Mesenchymal stem cell (in vitro differentiated cells and primary cell): ENCODE data around the gene TESK2.

Experiments
- DNase-seq: peaks from one replicate; pipeline ENCODE4 v3.0.0-alpha.2; 2013
- H2AFZ ChIP-seq: one replicate; pipeline ENCODE4 v1.6.1; 2013; ENCODE audit warnings: low read depth, mild to moderate bottlenecking, control low read depth, inconsistent platforms, low read length, moderate library complexity
- H2AK5ac ChIP-seq: 2 replicates; pipeline ENCODE4 v1.6.1; 2013; ENCODE audit warnings: low read length, moderate library complexity, mild to moderate bottlenecking, inconsistent platforms; ENCODE audit not compliant: severe bottlenecking
- H2BK120ac ChIP-seq: one replicate; pipeline ENCODE4 v1.6.1; 2013; ENCODE audit warnings: low read depth, mild to moderate bottlenecking, inconsistent platforms, low read length, moderate library complexity
- H2BK12ac ChIP-seq, 2 experiments: one replicate each; pipeline ENCODE4 v1.6.1; 2013; ENCODE audit warnings: inconsistent platforms in 2 of 2, low read length in 2 of 2, mild to moderate bottlenecking in 2 of 2, moderate library complexity in 2 of 2, control low read depth in 1 of 2
- H2BK15ac ChIP-seq: one replicate; pipeline ENCODE4 v1.6.1; 2013; ENCODE audit warnings: mild to moderate bottlenecking, low read depth, inconsistent platforms; ENCODE audit not compliant: poor library complexity, severe bottlenecking
- H2BK5ac ChIP-seq: 2 replicates; pipeline ENCODE4 v1.6.1; 2013; ENCODE audit warnings: low read depth, mild to moderate bottlenecking, low read length, control low read depth, inconsistent platforms; ENCODE audit not compliant: poor library complexity, severe bottlenecking
- H3K14ac ChIP-seq, 2 experiments: one replicate each; pipeline ENCODE4 v1.6.1; 2013; ENCODE audit warnings: inconsistent platforms in 2 of 2, low read length in 2 of 2, control low read depth in 1 of 2, mild to moderate bottlenecking in 1 of 2, moderate library complexity in 1 of 2
- H3K18ac ChIP-seq, 2 experiments: one replicate each; pipeline ENCODE4 v1.6.1; 2013; ENCODE audit warnings: inconsistent platforms in 2 of 2, low read length in 2 of 2, control low read depth in 1 of 2, low read depth in 1 of 2, mild to moderate bottlenecking in 1 of 2
- H3K23ac ChIP-seq, 2 experiments: one replicate each; pipeline ENCODE4 v1.6.1; 2013; ENCODE audit warnings: inconsistent platforms in 2 of 2, low read length in 2 of 2, mild to moderate bottlenecking in 2 of 2, moderate library complexity in 2 of 2, control low read depth in 1 of 2
- H3K27ac ChIP-seq: 2 replicates; pipeline ENCODE4 v1.5.1; 2013; ENCODE audit warnings: mild to moderate bottlenecking, moderate library complexity, low read length, control low read depth, inconsistent platforms; ENCODE audit not compliant: poor library complexity, severe bottlenecking
- H3K27me3 ChIP-seq, 2 experiments: 2 replicates each; pipeline versions ENCODE4 v1.6.1 to v1.7.0; 2013; ENCODE audit warnings: low read length in 2 of 2, mild to moderate bottlenecking in 2 of 2, moderate library complexity in 2 of 2, control low read depth in 1 of 2, inconsistent platforms in 1 of 2; ENCODE audit not compliant: control insufficient read depth in 1 of 2, insufficient read depth in 1 of 2
- H3K36me3 ChIP-seq, 2 experiments: 2 replicates each; pipeline versions ENCODE4 v1.6.1 to v1.7.0; 2013; ENCODE audit warnings: low read length in 2 of 2, control low read depth in 1 of 2, inconsistent platforms in 1 of 2, low read depth in 1 of 2, mild to moderate bottlenecking in 1 of 2; ENCODE audit not compliant: insufficient read depth in 2 of 2, control insufficient read depth in 1 of 2
- H3K4ac ChIP-seq, 2 experiments: one replicate each; pipeline ENCODE4 v1.6.1; 2013; ENCODE audit warnings: inconsistent platforms in 2 of 2, low read length in 2 of 2, mild to moderate bottlenecking in 2 of 2, moderate library complexity in 2 of 2, control low read depth in 1 of 2, low read depth in 1 of 2
- H3K4me1 ChIP-seq: 2 replicates; pipeline ENCODE4 v1.6.1; 2013; ENCODE audit warnings: low read depth, low read length, control low read depth; ENCODE audit not compliant: control insufficient read depth, insufficient read depth
- H3K4me2 ChIP-seq: 2 replicates; pipeline ENCODE4 v1.6.1; 2013; ENCODE audit warnings: low read length, mild to moderate bottlenecking, inconsistent platforms; ENCODE audit not compliant: poor library complexity, severe bottlenecking
- H3K4me3 ChIP-seq, 2 experiments: 2 replicates each; pipeline versions ENCODE4 v1.5.1 to v1.7.0; 2013; ENCODE audit warnings: low read length in 2 of 2, mild to moderate bottlenecking in 2 of 2, control low read depth in 1 of 2, low read depth in 1 of 2; ENCODE audit not compliant: insufficient read depth in 1 of 2
- H3K79me1 ChIP-seq: replicated peaks from 2 replicates; pipeline ENCODE4 v1.6.1; 2013; ENCODE audit warnings: mild to moderate bottlenecking, control low read depth, low read length, inconsistent platforms; ENCODE audit not compliant: poor library complexity, severe bottlenecking
- H3K9ac ChIP-seq: 2 replicates; pipeline ENCODE4 v1.7.0; 2013; ENCODE audit warnings: mild to moderate bottlenecking, low read length, moderate library complexity
- H3K9me3 ChIP-seq: 2 replicates; pipeline ENCODE4 v1.7.0; 2013; ENCODE audit warnings: mild to moderate bottlenecking, low read length; ENCODE audit not compliant: control insufficient read depth
- H4K8ac ChIP-seq: one replicate; pipeline ENCODE4 v1.6.1; 2013; ENCODE audit warnings: inconsistent platforms, mild to moderate bottlenecking, low read length, moderate library complexity
- H4K91ac ChIP-seq: one replicate; pipeline ENCODE4 v1.6.1; 2013; ENCODE audit warnings: mild to moderate bottlenecking, low read length, inconsistent platforms
- WGBS: methylation state at CpG from one replicate; pipeline ENCODE4 v1.1.7; 2013; ENCODE audit warnings: mixed read lengths; 5-methylcytosine and 5-hydroxymethylcytosine counted together

TESK2 gene

DNA sequence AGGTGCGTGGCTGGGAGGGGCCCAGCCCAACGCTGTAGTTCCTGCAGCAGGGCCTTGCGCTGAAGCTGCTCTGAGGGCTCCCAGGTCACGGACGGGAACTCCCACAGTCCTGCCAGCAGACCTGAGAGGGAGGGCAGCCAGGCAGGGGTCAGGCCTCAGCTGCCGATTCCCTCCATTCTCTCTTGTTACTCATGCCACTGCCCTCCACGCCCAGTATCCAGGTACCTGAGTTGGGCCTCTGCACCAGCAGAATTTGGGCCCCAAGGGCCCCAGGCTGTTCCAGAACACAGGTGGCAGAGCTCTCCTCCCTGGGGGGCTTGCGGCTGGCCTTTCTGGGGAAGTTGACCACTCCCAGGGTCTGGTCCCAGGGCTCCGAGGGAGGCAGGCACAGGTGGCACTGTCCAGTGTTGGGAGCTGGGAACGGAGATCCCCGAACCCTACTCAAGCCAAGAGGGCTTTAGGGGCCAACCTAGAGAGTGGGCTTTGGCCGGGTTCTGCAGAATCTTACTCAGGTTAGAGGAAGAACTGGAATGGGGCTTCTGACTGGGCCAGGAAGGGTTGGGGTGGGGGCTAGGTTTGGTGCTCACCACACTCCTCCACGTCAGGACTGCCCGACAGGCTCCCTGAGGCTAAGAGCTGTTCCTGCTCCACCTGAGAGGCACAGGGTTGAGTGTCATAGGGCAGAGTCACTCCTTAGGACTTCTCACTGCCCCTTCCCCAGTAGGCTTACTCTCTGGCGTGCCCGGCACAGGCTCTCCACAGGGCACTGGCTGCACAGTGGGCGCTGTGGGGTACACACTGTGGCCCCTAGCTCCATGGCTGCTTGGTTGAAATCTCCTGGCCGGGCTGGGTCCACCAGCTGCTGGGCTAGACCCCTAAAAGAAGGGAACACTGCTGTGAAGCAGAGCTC lies 159.3 kb downstream of the TESK2 start:
- DNase-seq = no peak
- H3K79me1 ChIP-seq = peaks cover 8% of the 10 kb centered on the region
- no peak overlapping the region for H2BK120ac ChIP-seq
- no peak overlapping the region for H3K4ac ChIP-seq
- H3K4me1 ChIP-seq = peaks cover 1% of the 10 kb centered on the region
- H3K36me3 ChIP-seq = peaks cover 41 to 59% of the 10 kb centered on the region in 2 experiments
- H3K23ac ChIP-seq = peak overlapping the region in 1 of 2 experiments; percentile 67
- WGBS = 98% methylated on average over 18 of the region's 18 CpGs
- no peak overlapping the region for H2AK5ac ChIP-seq
- H2BK15ac ChIP-seq = no peak overlapping the region
- no peak overlapping the region for H2AFZ ChIP-seq
- H3K14ac ChIP-seq = no peak overlapping the region
- H3K9me3 ChIP-seq = no peaks in the 10 kb centered on the region
- H4K8ac ChIP-seq = no peak overlapping the region
- H3K4me3 ChIP-seq = no peak overlapping the region
- H3K9ac ChIP-seq = no peak overlapping the region
- H2BK12ac ChIP-seq = no peak overlapping the region
- H4K91ac ChIP-seq = no peak overlapping the region
- peaks cover 0 to 5% of the 10 kb centered on the region in 2 experiments for H3K27me3 ChIP-seq
- no peak overlapping the region for H3K27ac ChIP-seq
- H3K4me2 ChIP-seq = no peak overlapping the region
- no peak overlapping the region for H2BK5ac ChIP-seq
- H3K18ac ChIP-seq = no peak overlapping the region

DNA sequence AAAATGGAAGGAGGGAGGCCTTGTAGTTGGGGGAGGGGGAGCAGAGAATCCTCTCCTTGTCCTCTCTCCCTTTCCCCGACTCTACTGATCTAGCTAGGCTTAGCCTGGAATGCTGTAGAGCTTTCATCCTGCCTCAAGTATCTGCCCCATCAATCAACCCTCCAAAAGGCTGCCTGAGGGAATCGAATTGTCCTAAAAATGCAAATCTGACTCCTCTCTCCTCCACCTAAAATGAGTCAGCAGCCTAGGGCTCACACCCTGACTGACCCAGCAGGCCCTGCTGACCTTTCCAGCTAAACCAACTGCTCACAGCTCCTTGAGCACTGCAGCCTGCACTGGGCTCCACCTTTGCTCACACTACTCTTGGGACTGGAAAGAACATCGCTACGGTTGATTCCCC lies 161.5 kb downstream of the TESK2 start:
- Histone ChIP-seq H3K9me3 (no peaks in the 10 kb centered on the region), H3K27ac (no peak overlapping the region)

DNA sequence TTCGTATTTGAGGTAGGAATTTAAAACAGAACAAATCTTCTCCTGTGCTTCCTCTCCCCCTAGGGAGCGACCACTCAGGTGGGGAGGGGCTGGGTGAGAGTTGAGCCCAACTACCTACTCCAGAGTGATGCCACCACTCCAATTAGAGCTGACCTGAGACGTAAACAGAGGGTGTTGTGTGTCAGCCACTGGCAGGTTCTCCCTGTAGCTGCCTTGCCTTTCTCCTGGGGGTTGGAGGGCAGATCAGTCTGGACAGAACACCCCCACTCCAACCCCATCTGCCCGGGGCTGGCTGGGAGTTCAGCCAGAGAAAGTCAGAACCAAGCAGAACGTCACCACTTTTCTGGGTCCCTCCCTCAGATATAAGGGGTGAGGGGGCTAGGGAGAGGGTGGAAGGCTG lies 162.3 kb downstream of the TESK2 start:
- Histone ChIP-seq H4K91ac (no peak overlapping the region), H3K9ac (no peak overlapping the region), H3K4me3 (no peak overlapping the region), H2AFZ (no peak overlapping the region), H3K4me1 (peaks cover 5% of the 10 kb centered on the region), H4K8ac (no peak overlapping the region), H2AK5ac (no peak overlapping the region), H2BK120ac (no peak overlapping the region), H3K27ac (no peak overlapping the region), H2BK15ac (no peak overlapping the region), H3K18ac (no peak overlapping the region), H3K14ac (no peak overlapping the region), H3K9me3 (no peaks in the 10 kb centered on the region), H3K4me2 (no peak overlapping the region), H3K27me3 (peaks cover 0 to 5% of the 10 kb centered on the region in 2 experiments), H3K36me3 (peaks cover 34 to 53% of the 10 kb centered on the region in 2 experiments), H3K4ac (no peak overlapping the region), H2BK12ac (no peak overlapping the region), H3K79me1 (peaks cover 2% of the 10 kb centered on the region), H2BK5ac (no peak overlapping the region), H3K23ac (no peak overlapping the region)
- DNase-seq = no peak
- 87% methylated on average over 2 of the region's 5 CpGs for WGBS

More for the DNA sequence above, 161.5 kb downstream of the TESK2 start:
- Histone ChIP-seq H3K14ac (no peak overlapping the region), H2AFZ (no peak overlapping the region), H3K9ac (no peak overlapping the region), H2BK120ac (no peak overlapping the region), H3K18ac (no peak overlapping the region), H3K4me1 (peaks cover 5% of the 10 kb centered on the region), H2BK15ac (no peak overlapping the region), H3K79me1 (peaks cover 2% of the 10 kb centered on the region), H4K8ac (no peak overlapping the region), H2BK5ac (no peak overlapping the region), H3K27me3 (peaks cover 0 to 5% of the 10 kb centered on the region in 2 experiments), H4K91ac (no peak overlapping the region), H3K36me3 (peaks cover 41 to 60% of the 10 kb centered on the region in 2 experiments), H3K4ac (no peak overlapping the region), H2AK5ac (no peak overlapping the region), H3K4me2 (no peak overlapping the region), H3K4me3 (no peak overlapping the region), H2BK12ac (no peak overlapping the region), H3K23ac (no peak overlapping the region)
- 37% methylated on average over 4 of the region's 4 CpGs for WGBS
- no peak for DNase-seq

DNA sequence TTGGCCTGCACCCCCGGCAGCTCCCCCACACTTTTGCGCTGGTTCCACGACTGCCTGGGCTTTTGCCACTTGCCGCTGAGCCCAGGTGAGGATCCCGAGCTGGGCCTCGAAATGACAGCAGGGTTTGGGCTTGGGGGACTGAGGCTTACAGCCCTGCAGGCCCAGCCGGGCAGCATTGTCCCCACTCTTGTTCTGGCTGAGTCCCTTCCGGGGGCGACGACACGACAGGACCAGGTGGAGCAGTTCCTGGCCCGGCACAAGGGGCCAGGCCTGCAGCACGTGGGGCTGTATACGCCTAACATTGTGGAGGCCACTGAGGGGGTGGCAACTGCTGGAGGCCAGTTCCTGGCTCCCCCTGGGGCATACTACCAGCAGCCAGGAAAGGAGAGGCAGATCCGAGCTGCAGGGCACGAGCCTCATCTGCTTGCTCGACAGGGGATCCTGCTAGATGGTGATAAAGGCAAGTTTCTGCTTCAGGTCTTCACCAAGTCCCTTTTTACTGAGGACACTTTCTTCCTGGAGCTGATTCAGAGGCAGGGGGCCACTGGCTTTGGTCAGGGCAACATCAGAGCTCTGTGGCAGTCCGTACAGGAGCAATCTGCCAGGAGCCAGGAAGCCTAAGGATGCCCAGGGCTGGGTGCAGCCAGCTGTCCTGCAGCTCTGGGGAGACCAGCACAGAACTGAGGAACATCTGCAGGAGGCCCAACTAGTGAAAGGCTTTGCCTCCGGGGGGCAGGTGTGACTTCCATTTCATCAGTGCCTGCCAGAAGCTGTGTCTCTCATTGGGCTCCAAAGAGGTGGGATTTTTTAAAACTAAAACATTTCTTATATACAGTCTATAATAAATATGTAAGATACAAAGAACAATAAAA lies 163.1 kb downstream of the TESK2 start:
- DNase-seq = no peak
- Histone ChIP-seq H3K27ac (no peak overlapping the region), H3K9ac (no peak overlapping the region), H2BK5ac (no peak overlapping the region), H3K36me3 (peaks cover 26 to 46% of the 10 kb centered on the region in 2 experiments), H3K4me1 (peaks cover 5% of the 10 kb centered on the region), H3K9me3 (no peaks in the 10 kb centered on the region), H3K23ac (no peak overlapping the region), H4K91ac (no peak overlapping the region), H2BK12ac (no peak overlapping the region), H4K8ac (no peak overlapping the region), H2AFZ (no peak overlapping the region), H3K27me3 (peaks cover 0 to 5% of the 10 kb centered on the region in 2 experiments), H3K18ac (no peak overlapping the region), H3K79me1 (peaks cover 2% of the 10 kb centered on the region), H2BK120ac (no peak overlapping the region), H2BK15ac (no peak overlapping the region), H3K14ac (no peak overlapping the region), H3K4me3 (peak overlapping the region in 1 of 2 experiments; percentile 84), H2AK5ac (no peak overlapping the region), H3K4ac (no peak overlapping the region), H3K4me2 (no peak overlapping the region)
- WGBS = 76% methylated on average over 18 of the region's 19 CpGs
